NCI-H1048 (cell line): ENCODE results near the gene MPST.

ENCODE experiments used
- DNase-seq: peaks from one replicate; lab custom pipeline; 2025; lab: John Stamatoyannopoulos, UW

MPST gene

DNA sequence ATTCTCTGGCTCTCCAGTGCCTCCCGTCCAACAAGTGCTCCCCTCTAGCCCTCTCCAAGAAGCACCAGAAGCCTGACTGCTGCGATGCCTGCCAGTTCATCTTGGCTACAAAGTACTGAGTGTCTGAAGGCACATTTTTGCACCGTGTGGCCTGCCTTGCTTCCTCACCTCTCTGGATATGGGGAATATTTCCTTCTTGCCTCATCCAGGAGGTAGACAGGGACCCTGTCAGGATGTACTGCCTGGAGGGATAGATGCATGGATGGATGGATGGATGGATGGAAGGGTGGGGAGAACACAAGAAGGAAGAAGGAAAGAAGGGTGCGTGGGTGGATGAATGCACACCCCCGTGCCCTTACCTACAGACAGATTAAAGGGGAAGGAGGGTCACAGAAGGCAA lies 59.6 kb downstream of the MPST start:
- no peak for DNase-seq
